Measurements from ENCODE around the gene TMEM147.

TMEM147 gene

GRCh38 chr19:35510626-35510964 lies 34.8 kb upstream of the TMEM147 start:
- TF ChIP-seq CTCF (IDR thresholded peaks at IDR 0.05; ENCODE audit: low read depth, low read length, missing control alignments), result no peak
- no peak overlapping the region for H3K4me3 ChIP-seq (replicated peaks; ENCODE audit: low read depth, low read length)
- no peak for DNase-seq (ENCODE audit: extremely low read depth, low read depth)

DNA sequence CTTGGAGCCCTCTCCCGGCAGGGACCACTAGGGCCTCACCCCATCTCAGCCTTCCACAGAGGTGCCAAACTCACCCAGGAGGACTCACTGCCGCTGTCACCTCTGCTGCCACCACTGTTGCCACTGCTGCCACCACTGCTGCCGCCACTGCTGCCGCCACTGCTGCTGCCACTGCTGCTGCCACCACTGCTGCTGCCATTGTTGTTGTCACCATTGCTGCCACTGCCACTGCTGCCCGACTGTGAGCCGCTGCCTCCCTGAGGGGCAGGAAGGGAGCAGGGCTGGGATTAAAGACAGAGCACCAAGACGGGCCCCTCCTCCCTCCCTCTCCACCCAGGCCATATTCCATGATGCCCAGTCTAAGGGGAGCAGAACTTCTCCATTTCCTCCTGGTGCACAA lies 34.1 kb upstream of the TMEM147 start:
- TF ChIP-seq CTCF (IDR thresholded peaks at IDR 0.05; ENCODE audit: low read depth, low read length, missing control alignments), result no peak
- no peak overlapping the region for H3K4me3 ChIP-seq (replicated peaks; ENCODE audit: low read depth, low read length)
- no peak for DNase-seq (ENCODE audit: extremely low read depth, low read depth)

DNA sequence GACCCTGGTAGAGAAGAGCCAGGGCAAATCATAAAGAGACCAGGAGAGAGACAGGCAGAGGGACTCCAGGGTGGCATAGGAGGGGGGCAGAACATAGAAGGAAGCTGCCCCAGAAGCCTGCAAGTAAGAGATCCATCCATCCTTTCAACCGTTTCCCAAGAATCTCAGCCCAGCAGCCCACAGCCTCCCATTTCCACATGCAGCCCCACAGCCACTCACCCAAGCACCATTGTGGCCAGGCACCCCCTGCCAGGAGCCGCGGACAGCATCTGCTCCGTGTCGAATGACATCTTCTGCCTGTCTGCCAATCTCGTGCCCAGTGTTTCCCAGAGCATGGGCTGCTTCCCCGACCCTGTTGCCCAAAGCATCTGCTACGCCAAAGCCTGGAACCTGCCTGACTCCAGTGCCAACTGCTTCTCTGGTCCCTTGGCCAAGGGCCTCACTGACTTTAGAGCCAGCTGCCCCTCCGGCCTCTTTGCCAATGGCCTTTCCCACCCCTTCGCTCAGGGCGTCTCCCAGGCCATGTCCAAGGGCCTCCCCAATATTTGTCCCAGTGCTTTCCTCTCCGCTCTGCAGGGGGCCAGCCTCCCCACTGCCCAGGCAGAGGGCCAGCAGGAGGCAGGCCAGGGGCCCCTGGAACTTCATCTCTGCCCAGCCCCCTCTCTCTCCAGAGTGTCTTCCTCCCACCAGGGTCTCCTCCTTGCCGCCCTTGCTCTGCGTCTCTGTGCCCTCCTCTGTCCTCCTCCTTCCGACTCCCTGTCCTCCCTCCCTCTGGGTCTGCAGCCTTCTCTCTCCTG lies 32.4 kb upstream of the TMEM147 start:
- DNase-seq (ENCODE audit: extremely low read depth, low read depth), result no peak
- no peak for TF ChIP-seq CTCF (IDR thresholded peaks at IDR 0.05; ENCODE audit: low read depth, low read length, missing control alignments)
- H3K4me3 ChIP-seq (replicated peaks; ENCODE audit: low read depth, low read length), result no peak overlapping the region

- H3K4me3 ChIP-seq (replicated peaks; ENCODE audit: low read depth, low read length), result no peak within 1 kb of the TSS
- DNase-seq (ENCODE audit: extremely low read depth, low read depth), result no peak
Observed at GRCh38 chr19:35513628-35514281, 31.7 kb upstream of the TMEM147 start, which contains the start of gene DMKN. Gene DMKN, minus strand, starts transcription at chr19:35513649. Its CDS starts 174 bp downstream, at chr19:35513475.

DNA sequence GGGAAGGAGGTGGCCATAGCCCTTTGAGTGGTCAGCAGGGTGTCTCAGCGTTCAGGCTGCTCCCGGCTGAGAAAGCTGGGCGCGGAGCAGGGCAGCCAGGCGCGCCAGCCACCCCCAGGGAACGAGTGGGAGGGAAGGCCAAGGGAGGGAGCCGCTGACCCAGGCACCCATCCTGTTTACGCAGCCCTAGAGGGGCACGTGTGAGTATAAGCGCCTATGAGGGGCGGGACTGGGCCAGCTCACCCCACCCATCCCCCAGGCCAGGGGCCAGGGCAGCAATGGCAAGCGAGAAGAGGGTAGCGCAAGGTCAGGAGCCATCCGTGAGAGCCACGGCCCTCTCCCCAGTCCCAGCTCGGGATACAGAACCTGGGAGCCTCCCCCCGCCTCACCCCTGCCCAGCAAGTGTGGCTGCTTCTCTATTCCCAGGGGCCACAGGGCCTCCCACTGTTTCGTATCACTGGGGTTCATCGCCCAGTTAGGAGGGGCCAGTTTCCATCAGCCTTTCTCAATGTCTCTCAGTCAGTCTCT lies 31.1 kb upstream of the TMEM147 start:
- DNase-seq (ENCODE audit: extremely low read depth, low read depth), result no peak
- TF ChIP-seq CTCF (IDR thresholded peaks at IDR 0.05; ENCODE audit: low read depth, low read length, missing control alignments), result no peak
- no peak overlapping the region for H3K4me3 ChIP-seq (replicated peaks; ENCODE audit: low read depth, low read length)

More at GRCh38 chr19:35513628-35514281, 31.7 kb upstream of the TMEM147 start, which contains the start of gene DMKN:
- no peak for TF ChIP-seq CTCF (IDR thresholded peaks at IDR 0.05; ENCODE audit: low read depth, low read length, missing control alignments)

DNA sequence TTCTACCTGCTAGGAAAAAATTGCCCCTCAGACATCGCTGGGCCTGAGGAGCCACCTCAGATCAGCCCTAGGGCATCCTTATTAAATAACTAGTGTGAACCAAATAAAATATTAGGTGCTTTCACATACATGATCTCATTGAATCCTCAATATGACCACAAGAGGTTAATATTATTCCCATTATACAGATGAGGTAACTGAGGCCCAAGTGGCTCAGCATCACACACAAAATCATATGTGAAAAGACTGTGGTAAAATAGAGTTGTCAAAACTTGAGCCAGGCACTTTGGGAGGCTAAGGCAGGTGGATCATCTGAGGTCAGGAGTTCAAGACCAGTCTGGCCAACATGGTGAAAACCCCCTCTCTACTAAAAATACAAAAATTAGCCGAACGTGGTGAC lies 29.1 kb upstream of the TMEM147 start:
- DNase-seq (ENCODE audit: extremely low read depth, low read depth), result no peak
- H3K4me3 ChIP-seq (replicated peaks; ENCODE audit: low read depth, low read length), result no peak overlapping the region
- TF ChIP-seq CTCF (IDR thresholded peaks at IDR 0.05; ENCODE audit: low read depth, low read length, missing control alignments), result no peak

Measured in HFF-Myc (cell line).